ENCODE measurements around the gene NAPB. TPM values are rescaled to one million over a fixed set of nuclear protein-coding genes. Genes with fewer than 3 reads are reported as not detected.
A peak's percentile ranks its signal among the peaks of the same experiment; 100 is the strongest.

NAPB gene
- total and polyA plus RNA-seq, 2 of the 8 experiments (the other 6 are each of a cell fraction or from before 2014, with no cell fraction given) = 6.2 to 12.3 TPM

DNA sequence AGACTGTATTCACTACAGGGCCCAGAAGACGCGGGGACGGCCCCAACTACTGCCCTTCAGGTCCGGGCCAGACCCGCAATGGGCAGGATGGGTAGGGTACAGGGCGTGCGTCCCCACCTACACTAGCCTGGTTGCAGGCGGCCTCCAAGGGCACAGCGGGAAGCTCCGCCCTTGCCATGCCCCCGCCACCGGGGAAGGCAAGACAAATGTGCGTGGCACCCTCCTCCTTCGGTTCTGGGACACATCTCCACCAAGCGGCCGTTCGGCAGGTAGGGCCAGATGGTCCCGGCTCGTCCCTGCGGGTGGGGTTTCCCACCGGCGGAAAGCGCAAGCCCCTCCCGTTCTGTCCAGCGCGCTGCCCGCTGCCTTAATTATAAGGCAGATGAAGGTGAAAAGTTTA lies 65.1 kb downstream of the NAPB start (continued):
- TF ChIP-seq, protein P1, sequence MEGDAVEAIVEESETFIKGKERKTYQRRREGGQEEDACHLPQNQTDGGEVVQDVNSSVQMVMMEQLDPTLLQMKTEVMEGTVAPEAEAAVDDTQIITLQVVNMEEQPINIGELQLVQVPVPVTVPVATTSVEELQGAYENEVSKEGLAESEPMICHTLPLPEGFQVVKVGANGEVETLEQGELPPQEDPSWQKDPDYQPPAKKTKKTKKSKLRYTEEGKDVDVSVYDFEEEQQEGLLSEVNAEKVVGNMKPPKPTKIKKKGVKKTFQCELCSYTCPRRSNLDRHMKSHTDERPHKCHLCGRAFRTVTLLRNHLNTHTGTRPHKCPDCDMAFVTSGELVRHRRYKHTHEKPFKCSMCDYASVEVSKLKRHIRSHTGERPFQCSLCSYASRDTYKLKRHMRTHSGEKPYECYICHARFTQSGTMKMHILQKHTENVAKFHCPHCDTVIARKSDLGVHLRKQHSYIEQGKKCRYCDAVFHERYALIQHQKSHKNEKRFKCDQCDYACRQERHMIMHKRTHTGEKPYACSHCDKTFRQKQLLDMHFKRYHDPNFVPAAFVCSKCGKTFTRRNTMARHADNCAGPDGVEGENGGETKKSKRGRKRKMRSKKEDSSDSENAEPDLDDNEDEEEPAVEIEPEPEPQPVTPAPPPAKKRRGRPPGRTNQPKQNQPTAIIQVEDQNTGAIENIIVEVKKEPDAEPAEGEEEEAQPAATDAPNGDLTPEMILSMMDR (IDR thresholded peaks at IDR 0.05; ENCODE audit: control extremely low read depth in 1 of 3, insufficient read depth in 1 of 3, low read depth in 1 of 3, low read length in 3 of 3) = peak in 2 of 3 experiments; percentile 30 to 44; a peak in 3 of 4 replicates
- TF ChIP-seq RNF2 (IDR thresholded peaks at IDR 0.05; ENCODE audit: borderline replicate concordance, low read depth, low read length, missing control alignments, poor library complexity, severe bottlenecking) = no peak
- no peak for TF ChIP-seq GABPA (IDR thresholded peaks at IDR 0.05; ENCODE audit: borderline replicate concordance, insufficient read depth, low read length)
